ENCODE results near the gene SRSF3.

GRCh38 chr6:36612101-36612625, 18.0 kb downstream of the SRSF3 start:
- no peak for TF ChIP-seq SP1 (IDR thresholded peaks at IDR 0.05)
- TF ChIP-seq L3MBTL2 (conservative IDR thresholded peaks at IDR 0.05), result no peak
- TF ChIP-seq FOXA1 (IDR thresholded peaks at IDR 0.05), result no peak
- no peak for TF ChIP-seq NFRKB (IDR thresholded peaks at IDR 0.05)
